ENCODE data around the gene TLR3. TPM values are rescaled to one million over a fixed set of nuclear protein-coding genes. Genes with fewer than 3 reads are reported as not detected.

The TLR3 gene
- total RNA-seq, 2 donors from 2014 or later: 1.2 to 1.8 TPM

DNA sequence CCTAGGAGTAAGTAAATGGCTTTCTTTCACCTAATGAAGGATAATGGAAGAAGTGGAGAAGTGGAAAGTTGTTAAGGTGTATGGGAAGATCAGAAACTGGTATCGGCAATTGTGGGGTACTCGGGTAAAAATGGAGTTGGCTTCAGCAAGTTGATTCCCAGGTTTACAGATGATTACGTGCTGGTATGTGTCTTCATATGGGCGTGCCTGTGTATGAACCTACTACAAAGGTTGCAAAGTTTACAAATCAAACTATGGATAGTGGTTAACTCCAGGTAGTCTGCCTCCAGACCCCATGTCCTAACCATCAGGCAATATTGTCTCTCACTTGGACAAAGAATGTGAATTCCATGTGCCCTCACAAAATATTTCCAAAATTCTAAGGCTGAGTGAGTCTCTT, 773 bp downstream of the TLR3 start:
- peak overlapping the region; percentile 84 for H3K4me3 Mint-ChIP-seq
- DNase-seq (ENCODE audit: low spot score): no peak
- no peaks in the 10 kb centered on the region for H3K27me3 Mint-ChIP-seq
- ATAC-seq: no peak
- no peaks in the 10 kb centered on the region for H3K36me3 Mint-ChIP-seq
- peak overlapping the region in 1 of 2 donors; percentile 22 for H3K27ac Mint-ChIP-seq
- peaks cover 21 to 29% of the 10 kb centered on the region in 2 donors for H3K4me1 Mint-ChIP-seq (ENCODE audit: low read depth in 2 of 2)
- H3K9me3 Mint-ChIP-seq: no peaks in the 10 kb centered on the region

GRCh38 chr4:186072516-186072915, 3.6 kb downstream of the TLR3 start:
- Mint-ChIP-seq H3K27me3 (no peaks in the 10 kb centered on the region), H3K9me3 (no peaks in the 10 kb centered on the region), H3K27ac (no peak overlapping the region), H3K36me3 (no peaks in the 10 kb centered on the region), H3K4me3 (no peak overlapping the region), H3K4me1 (ENCODE audit: low read depth in 2 of 2) (peaks cover 21 to 25% of the 10 kb centered on the region in 2 donors)
- peak in 1 of 2 donors; percentile 36 for ATAC-seq
- DNase-seq (ENCODE audit: low spot score): no peak

GRCh38 chr4:186074189-186074588, 5.2 kb downstream of the TLR3 start:
- DNase-seq (ENCODE audit: low spot score) (no peak), ATAC-seq (no peak)
- Mint-ChIP-seq H3K4me3 (no peak overlapping the region), H3K9me3 (no peaks in the 10 kb centered on the region), H3K27ac (no peak overlapping the region), H3K27me3 (no peaks in the 10 kb centered on the region), H3K4me1 (ENCODE audit: low read depth in 2 of 2) (peaks cover 9 to 12% of the 10 kb centered on the region in 2 donors), H3K36me3 (no peaks in the 10 kb centered on the region)

DNA sequence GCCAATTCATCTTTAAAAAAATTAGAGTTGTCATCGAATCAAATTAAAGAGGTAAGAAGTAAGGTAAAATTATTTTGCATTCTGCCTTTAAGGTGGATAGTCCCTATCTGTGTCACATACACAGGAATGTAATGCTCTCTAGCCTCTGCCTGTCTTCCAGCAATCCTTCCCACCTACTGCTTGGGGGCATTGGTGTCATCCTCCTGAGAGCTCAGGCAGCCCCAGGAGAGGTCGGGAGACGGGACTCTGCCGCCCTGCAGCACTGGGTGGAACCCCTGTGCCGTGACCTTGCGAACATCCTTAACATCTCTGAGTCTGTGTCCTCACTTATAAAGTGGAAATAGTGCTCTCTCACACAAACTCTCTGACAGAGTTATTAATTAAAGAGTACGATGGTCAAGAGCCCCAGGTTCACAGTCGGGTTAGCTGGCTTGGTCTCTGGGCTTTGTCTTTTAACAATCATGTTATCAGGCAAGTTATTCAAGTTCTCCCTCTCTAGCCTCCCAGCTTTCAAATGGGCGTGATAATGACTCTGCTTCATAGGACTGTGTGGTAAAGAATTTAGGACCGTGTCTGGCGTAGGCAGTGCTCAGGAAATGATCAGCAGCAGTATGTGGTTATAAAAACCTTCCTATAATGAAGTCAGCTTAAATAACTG, 10.2 kb downstream of the TLR3 start:
- no peak for ATAC-seq
- Mint-ChIP-seq H3K9me3 (no peaks in the 10 kb centered on the region), H3K4me1 (ENCODE audit: low read depth in 2 of 2) (no peaks in the 10 kb centered on the region)

GRCh38 chr4:186079694-186080093, 10.7 kb downstream of the TLR3 start:
- H3K36me3 Mint-ChIP-seq: peaks cover 6% of the 10 kb centered on the region
- H3K4me3 Mint-ChIP-seq: no peak overlapping the region
- no peak overlapping the region for H3K27ac Mint-ChIP-seq
- H3K9me3 Mint-ChIP-seq: no peaks in the 10 kb centered on the region
- no peaks in the 10 kb centered on the region for H3K27me3 Mint-ChIP-seq
- no peak for ATAC-seq
- no peaks in the 10 kb centered on the region for H3K4me1 Mint-ChIP-seq (ENCODE audit: low read depth in 2 of 2)
- DNase-seq (ENCODE audit: low spot score): no peak

More for the DNA sequence above, 10.2 kb downstream of the TLR3 start:
- no peaks in the 10 kb centered on the region for H3K27me3 Mint-ChIP-seq
- no peak for DNase-seq (ENCODE audit: low spot score)
- peaks cover 6% of the 10 kb centered on the region for H3K36me3 Mint-ChIP-seq
- no peak overlapping the region for H3K27ac Mint-ChIP-seq
- no peak overlapping the region for H3K4me3 Mint-ChIP-seq

DNA sequence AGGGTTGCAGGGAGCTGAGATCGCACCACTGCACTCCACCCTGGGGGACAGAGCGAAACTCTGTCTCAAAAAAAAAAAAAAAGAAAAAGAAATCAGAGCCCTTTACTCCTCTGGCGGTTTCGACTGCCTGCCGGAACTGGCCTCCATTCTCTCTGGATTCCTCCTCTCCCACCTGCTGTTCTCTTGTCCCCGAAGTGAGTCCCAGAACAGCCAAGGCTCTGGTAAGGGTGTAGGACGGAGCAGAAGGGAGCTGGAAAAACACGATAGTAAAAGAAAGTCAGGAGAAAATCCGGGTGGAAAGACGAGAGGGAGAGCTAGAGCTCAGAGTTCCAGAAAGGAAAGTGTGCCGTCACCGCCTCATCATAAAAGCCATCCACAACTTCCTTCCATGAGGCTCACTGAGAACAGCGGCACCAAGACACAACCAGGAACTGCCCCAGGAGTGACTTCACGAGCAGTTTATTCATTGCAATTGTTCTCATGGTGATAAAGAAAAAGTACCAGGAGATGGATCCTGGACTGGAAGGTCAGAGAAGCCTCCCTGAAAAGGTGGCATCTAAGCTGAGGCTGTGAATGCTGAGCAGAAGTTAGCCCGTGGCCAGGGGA, 12.3 kb downstream of the TLR3 start:
- ATAC-seq (no peak), DNase-seq (ENCODE audit: low spot score) (no peak)
- H3K27ac Mint-ChIP-seq: no peak overlapping the region
- H3K9me3 Mint-ChIP-seq: no peaks in the 10 kb centered on the region
- peaks cover 6% of the 10 kb centered on the region for H3K36me3 Mint-ChIP-seq
- no peaks in the 10 kb centered on the region for H3K4me1 Mint-ChIP-seq (ENCODE audit: low read depth in 2 of 2)
- no peaks in the 10 kb centered on the region for H3K27me3 Mint-ChIP-seq
- H3K4me3 Mint-ChIP-seq: no peak overlapping the region

- Mint-ChIP-seq H3K4me3 (no peak overlapping the region), H3K27ac (no peak overlapping the region), H3K36me3 (peaks cover 6% of the 10 kb centered on the region), H3K4me1 (ENCODE audit: low read depth in 2 of 2) (no peaks in the 10 kb centered on the region), H3K27me3 (no peaks in the 10 kb centered on the region), H3K9me3 (no peaks in the 10 kb centered on the region)
- no peak for ATAC-seq
- DNase-seq (ENCODE audit: low spot score): no peak
Measured at GRCh38 chr4:186082221-186082620, 13.3 kb downstream of the TLR3 start.

DNA sequence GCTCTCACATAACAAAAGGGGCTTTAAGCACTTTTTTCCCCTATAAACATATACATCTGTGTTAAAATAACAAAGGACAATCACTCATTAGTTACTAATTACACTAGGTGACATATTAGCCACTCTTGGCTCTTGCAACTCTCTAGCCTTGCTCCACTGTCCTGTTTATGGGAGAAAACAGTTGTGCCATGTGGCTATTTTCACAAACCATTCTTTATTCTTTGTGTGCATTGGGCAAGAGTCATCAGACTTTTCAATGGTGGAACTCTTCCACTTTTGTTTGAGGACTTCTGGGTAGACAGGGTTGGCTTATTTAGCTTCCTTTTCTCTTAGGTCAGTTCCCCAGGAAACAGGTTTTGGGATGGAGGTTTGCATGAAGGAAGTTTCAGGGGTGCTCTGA, 19.6 kb downstream of the TLR3 start:
- ATAC-seq (no peak), DNase-seq (ENCODE audit: low spot score) (no peak)
- Mint-ChIP-seq H3K4me3 (no peak overlapping the region), H3K27ac (no peak overlapping the region), H3K27me3 (no peaks in the 10 kb centered on the region), H3K36me3 (no peaks in the 10 kb centered on the region), H3K9me3 (no peaks in the 10 kb centered on the region), H3K4me1 (ENCODE audit: low read depth in 2 of 2) (no peaks in the 10 kb centered on the region)

DNA sequence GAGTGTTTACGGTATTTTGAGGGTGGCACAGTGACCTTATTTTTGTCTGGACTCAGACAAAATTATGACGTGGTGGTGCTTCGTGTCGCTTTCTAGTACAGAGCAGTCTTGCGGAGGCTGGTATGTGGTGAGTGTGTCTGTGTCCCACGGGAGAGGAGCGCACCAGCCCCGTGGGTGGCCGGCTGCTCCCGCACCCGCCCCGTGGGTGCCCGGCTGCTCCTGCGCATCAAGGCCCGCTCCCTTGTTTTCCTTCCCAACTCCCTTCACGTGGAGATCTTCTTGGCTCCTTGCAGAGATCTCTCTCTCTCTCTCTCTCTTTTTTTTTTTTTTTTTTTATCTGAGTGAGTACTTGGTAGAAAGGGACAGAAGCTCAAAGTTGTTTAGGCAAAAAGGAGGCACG, 23.3 kb downstream of the TLR3 start:
- Mint-ChIP-seq H3K36me3 (no peaks in the 10 kb centered on the region), H3K27me3 (peaks cover 3 to 8% of the 10 kb centered on the region in 2 donors), H3K4me3 (no peak overlapping the region), H3K27ac (no peak overlapping the region), H3K9me3 (no peaks in the 10 kb centered on the region), H3K4me1 (ENCODE audit: low read depth in 2 of 2) (no peaks in the 10 kb centered on the region)
- DNase-seq (ENCODE audit: low spot score) (no peak), ATAC-seq (no peak)

GRCh38 chr4:186095406-186095805, 26.4 kb downstream of the TLR3 start:
- no peak for ATAC-seq
- Mint-ChIP-seq H3K36me3 (no peaks in the 10 kb centered on the region), H3K9me3 (no peaks in the 10 kb centered on the region), H3K27me3 (peaks cover 7 to 8% of the 10 kb centered on the region in 2 donors), H3K4me1 (ENCODE audit: low read depth in 2 of 2) (no peaks in the 10 kb centered on the region), H3K27ac (no peak overlapping the region), H3K4me3 (no peak overlapping the region)
- no peak for DNase-seq (ENCODE audit: low spot score)

- Mint-ChIP-seq H3K4me1 (ENCODE audit: low read depth in 2 of 2) (no peaks in the 10 kb centered on the region), H3K27me3 (peaks cover 7 to 8% of the 10 kb centered on the region in 2 donors), H3K36me3 (no peaks in the 10 kb centered on the region), H3K9me3 (no peaks in the 10 kb centered on the region), H3K4me3 (no peak overlapping the region), H3K27ac (no peak overlapping the region)
- ATAC-seq: no peak
- DNase-seq (ENCODE audit: low spot score): no peak
Measured at GRCh38 chr4:186096681-186097165, 27.8 kb downstream of the TLR3 start.

DNA sequence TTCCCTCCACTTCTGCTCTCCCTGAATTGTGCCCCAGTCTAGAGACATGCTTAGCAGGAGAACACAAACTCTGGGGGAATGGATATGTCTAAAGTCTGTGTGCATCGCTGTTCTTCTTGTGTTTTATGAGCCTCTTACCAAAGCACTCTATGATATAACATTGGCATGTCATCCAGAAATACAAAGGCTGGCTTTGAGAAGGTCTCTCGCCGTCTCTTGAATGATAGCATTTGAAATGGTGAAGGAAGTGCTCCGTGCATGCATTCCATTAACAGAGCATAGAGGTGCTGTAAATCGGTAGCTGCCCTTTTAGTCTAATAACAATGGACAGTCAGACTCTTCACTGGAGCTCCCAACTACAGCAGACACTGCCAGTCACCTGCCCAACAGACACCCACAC, 28.4 kb downstream of the TLR3 start:
- no peaks in the 10 kb centered on the region for H3K4me1 Mint-ChIP-seq (ENCODE audit: low read depth in 2 of 2)
- ATAC-seq: no peak

DNA sequence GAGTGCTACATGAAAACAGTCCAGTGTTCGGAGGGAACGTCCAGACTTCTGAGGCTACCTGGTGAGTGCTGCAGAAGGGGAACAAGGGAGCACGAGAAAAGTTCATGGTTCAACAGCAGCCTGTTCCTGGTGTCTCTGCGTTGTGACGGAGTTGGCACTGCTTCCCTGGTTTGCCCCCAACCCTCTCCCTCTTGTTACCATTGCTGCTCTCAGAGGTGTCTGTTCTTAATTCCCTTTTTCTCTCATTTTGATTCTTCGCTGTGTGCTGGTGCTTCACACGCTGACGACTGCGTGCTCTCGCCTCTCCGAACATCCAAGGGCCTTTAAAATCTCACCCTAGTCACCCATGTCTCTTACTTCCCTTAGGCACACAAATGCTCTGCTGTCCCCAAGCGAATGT, 34.0 kb downstream of the TLR3 start:
- no peak for ATAC-seq
- DNase-seq (ENCODE audit: low spot score): no peak
- Mint-ChIP-seq H3K4me3 (no peak overlapping the region), H3K27ac (no peak overlapping the region), H3K27me3 (peaks cover 25 to 34% of the 10 kb centered on the region in 2 donors), H3K4me1 (ENCODE audit: low read depth in 2 of 2) (peaks cover 0 to 4% of the 10 kb centered on the region in 2 donors), H3K36me3 (no peaks in the 10 kb centered on the region), H3K9me3 (no peaks in the 10 kb centered on the region)

More for the DNA sequence above, 28.4 kb downstream of the TLR3 start:
- no peaks in the 10 kb centered on the region for H3K9me3 Mint-ChIP-seq
- H3K36me3 Mint-ChIP-seq: no peaks in the 10 kb centered on the region
- H3K4me3 Mint-ChIP-seq: no peak overlapping the region
- no peak overlapping the region for H3K27ac Mint-ChIP-seq
- DNase-seq (ENCODE audit: low spot score): no peak
- peaks cover 7 to 8% of the 10 kb centered on the region in 2 donors for H3K27me3 Mint-ChIP-seq

- DNase-seq (ENCODE audit: low spot score) (no peak), ATAC-seq (peak; percentile 66 to 79)
- Mint-ChIP-seq H3K36me3 (no peaks in the 10 kb centered on the region), H3K27me3 (peaks cover 30 to 47% of the 10 kb centered on the region in 2 donors), H3K4me1 (ENCODE audit: low read depth in 2 of 2) (peaks cover 0 to 4% of the 10 kb centered on the region in 2 donors), H3K27ac (no peak within 1 kb of the TSS), H3K4me3 (peak within 1 kb of the TSS; percentile 72), H3K9me3 (no peaks in the 10 kb centered on the region)
Measured at GRCh38 chr4:186104114-186104889, 35.3 kb downstream of the TLR3 start, which contains the start of gene FAM149A. FAM149A (plus strand) TSS chr4:186104704.
